Skin of body (tissue), 2 donors: ENCODE data around the gene EMD. TPM values are rescaled to one million over a fixed set of nuclear protein-coding genes. Genes with fewer than 3 reads are reported as not detected.
"Not testable (repeated sequence)": the region's sequence is repeated elsewhere in the genome, so short reads cannot be mapped to it uniquely, and the experiment has no call there.

Experiments
- DNase-seq: peaks from one replicate; lab custom pipeline; 2025; lab: John Stamatoyannopoulos, UW
- total RNA-seq: library from RNA; depleted of rRNA; stranded (reverse); fragments of >200 nt; gene quantifications from one replicate; pipeline ENCODE4 v1.2.3, GENCODE V29; 2014

Gene EMD
- total RNA-seq, 1 donor from 2014 or later, result 24.0 TPM

DNA sequence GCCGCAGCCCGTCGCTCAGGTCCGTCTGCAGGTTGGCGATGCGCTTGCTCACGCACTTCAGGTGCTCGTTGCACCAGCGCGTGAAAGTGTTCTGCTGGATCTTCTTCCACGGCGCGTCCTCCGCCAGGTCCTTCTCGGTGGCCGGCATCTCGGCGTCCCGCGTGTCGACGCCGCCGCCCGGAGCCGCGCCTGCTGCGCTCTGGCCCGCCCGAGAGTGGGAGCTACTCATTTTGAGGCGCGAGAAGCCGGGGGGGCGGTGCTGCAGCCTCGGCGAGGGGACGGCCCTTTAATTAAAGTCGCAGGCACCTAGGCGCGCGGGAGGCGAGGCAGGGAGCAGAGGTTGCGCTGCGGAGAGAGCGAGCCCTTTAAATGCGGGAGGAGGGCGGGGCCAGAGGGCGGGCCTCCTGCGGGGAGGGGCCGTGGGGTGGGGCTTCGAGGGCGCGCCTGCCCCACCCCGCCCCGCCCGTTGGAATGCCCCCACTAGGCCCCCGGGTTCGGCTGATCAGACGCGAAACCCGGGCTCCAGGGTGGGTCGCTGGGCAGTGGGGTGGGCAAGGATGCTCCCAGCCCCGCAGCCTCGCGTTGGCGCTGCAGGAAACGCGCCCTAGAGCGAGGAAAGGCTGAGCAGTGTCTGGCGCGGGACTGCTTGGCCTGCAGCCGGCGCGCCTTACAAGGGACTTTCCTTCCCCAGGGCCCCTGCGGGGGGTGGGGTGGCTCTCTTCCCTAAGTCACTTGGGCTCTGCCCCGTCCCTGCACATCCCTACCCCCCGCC is 7.9 kb upstream of the EMD start:
- DNase-seq, result peak; percentile 86

DNA sequence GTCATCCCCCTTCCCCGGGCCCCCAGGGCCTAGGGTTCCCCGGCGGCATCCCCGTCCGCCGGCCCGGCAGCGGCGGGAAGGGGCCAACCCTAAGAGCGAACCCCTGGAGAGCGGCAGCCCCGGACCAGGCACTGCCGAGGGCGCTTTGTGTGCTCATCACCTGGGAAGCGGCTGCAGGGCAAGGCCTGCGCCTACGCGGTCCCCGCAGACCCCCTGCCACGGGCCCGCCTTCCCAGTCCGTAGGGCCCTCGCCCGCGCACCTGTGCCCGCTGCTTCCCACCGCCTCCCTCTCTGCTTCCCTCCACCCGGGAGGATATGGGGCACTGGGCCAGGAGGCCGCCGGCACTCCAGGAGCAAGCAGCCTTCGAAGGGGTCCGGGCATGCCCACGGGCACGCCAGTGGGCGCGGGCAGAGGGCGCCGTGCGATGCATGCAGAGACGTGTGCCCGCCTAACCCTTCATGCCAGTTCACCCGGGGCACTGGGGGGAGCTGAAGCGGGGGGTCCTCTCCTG is 7.2 kb upstream of the EMD start:
- no peak for DNase-seq

DNA sequence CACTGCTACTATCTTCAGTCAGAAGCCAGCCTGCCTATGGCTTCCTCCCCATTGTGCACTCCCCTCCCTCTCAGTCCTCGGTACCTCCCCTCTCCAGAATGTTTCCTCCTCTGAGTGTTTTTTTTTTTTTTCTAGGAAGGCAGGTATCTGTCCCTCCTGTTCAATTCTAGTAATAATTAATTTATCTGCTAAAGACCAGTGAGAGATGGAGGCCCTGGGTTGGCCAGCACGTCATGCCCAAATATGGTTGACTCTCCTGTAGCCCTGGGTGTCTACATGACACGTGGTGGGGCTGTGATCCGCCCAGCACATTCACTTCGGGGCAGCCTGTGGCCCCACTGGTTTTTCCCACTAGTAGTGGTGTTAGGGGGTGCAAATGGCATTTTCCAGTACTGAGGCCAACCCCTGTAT is 6.5 kb upstream of the EMD start:
- DNase-seq, result no peak

GRCh38 chrX:154373340-154374306 is 5.5 kb upstream of the EMD start:
- DNase-seq, result peak; percentile 70

- DNase-seq, result no peak
Measured at GRCh38 chrX:154374313-154375155, 4.6 kb upstream of the EMD start, which contains the start of gene FLNA. TSS of gene FLNA (minus strand) at chrX:154374634. CDS start at chrX:154371245, 3,389 bp downstream.

GRCh38 chrX:154375156-154375504 is 4.0 kb upstream of the EMD start:
- DNase-seq, result no peak

- no peak for DNase-seq
Measured at GRCh38 chrX:154376774-154377173, 2.3 kb upstream of the EMD start.

GRCh38 chrX:154378059-154378798 is 866 bp upstream of the EMD start:
- DNase-seq, result no peak

GRCh38 chrX:154379569-154379951 is 465 bp downstream of the EMD start:
- no peak for DNase-seq

- DNase-seq, result no peak
Measured at GRCh38 chrX:154380153-154380552, 1.1 kb downstream of the EMD start.

DNA sequence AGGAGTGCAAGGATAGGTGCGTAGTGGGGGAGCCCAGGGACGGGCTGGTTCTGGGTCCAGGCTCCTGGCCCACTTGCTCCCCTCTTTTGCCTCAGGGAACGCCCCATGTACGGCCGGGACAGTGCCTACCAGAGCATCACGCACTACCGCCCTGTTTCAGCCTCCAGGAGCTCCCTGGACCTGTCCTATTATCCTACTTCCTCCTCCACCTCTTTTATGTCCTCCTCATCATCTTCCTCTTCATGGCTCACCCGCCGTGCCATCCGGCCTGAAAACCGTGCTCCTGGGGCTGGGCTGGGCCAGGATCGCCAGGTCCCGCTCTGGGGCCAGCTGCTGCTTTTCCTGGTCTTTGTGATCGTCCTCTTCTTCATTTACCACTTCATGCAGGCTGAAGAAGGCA is 1.7 kb downstream of the EMD start:
- DNase-seq, result no peak

GRCh38 chrX:154381271-154381670 is 2.2 kb downstream of the EMD start:
- DNase-seq, result no peak

DNA sequence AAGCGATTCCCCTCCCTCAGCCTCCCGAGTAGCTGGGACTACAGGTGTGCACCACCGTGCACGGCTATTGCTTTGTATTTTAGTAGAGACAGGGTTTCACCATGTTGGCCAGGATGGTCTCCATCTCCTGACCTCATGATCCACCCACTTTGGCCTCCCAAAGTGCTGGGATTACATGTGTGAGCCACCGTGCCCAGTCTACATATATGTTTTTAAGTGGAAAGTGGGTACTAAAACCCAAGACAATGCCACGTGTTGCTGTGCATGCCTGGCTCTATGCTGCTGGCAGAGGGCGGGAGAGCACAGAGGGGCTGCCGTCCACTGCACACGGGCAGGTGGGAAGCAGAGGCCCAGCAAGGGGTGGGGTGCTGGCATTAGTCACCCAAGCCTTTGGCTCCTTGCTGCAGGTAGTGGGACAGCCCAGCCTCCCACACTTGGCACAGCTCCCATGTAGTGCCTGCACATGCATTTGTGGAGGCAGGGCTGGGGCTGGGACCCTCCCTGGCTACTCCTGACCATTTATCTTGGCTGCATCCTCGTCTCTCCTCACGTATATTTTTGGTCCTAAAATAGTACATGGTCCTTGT is 3.5 kb downstream of the EMD start:
- DNase-seq, result no peak

DNA sequence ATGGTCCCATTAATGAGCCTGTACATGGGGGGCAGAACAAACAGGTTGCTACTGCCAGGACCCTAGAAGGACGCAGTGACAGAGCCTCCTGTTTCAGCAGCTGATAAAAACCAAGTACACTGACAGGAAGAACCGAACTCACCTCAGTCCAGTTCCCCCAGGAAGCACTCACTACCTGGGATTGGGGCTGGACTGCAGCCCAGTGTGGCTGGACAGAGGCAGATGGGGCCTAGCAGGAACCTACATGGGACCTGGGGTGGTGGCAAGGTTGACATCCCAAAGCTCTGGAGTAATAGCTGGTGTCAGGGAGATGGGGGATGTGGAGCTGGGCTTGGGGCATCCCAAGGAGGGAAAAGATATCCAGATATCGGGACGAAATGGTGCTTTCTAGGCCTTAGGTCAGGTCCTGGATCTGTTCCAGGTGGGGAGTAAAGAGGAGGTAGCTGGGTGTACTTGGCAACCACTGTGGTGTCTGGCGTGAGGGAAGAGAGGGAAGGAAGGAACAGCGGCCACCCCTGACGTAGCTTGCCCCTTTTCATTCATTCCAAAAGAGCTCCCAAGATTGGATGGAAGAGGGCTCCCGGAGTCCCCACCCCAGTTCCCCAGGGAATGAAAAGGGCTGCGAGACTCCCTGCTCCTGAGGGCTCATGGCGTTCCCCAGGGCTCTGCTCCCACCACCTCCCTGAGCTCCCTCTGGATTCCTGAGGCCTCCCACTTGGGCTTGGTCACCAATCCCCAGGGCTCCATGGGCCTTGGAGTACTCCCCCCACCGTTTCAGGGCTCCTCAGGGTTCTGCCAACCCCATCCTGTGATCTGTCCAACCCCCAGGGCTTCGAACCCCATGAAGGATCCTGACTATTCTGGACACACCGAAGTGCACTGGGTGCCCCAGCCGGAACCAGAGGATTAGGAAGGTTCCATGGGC is 4.5 kb downstream of the EMD start:
- DNase-seq, result no peak

DNA sequence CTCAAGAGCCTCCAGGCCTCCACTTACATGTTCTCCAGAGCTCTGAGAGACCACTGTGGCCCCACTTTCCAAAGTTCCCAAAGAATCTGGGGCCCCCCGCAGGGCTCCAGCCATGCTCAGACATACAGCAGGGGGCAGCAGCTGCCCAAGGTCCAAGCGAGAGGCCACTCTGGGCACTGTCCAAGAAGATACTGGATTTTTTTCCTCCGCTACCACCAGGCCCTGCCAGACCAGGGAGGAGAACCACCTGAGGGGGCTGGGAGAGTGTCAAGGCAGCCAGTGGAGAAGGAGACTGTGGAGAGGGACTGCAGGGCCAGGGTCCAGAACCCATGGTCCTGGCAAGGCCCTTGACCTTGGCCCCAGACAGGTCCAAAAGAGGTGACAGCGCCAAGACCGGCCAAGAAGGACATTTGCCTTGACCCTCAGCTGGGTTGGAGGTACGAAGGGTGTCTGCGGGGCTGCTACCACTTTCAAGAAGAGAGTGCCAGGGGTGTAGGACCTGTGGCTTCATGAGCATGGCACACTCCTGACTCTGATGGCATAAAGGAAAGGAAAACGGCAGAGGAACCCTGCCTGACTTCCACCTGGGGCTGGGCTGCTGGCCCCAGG is 5.3 kb downstream of the EMD start:
- DNase-seq, result no peak

GRCh38 chrX:154388094-154388493 is 9.0 kb downstream of the EMD start:
- not testable (repeated sequence) for DNase-seq

- not testable (repeated sequence) for DNase-seq
Measured at GRCh38 chrX:154388649-154389048, 9.6 kb downstream of the EMD start.
